SU-DHL-6 (cell line): ENCODE measurements around the gene MRPL4.

Experiments
- CTCF ChIP-seq: fragments of 200-600 bp; sonication (generic); IDR thresholded peaks from one replicate; pipeline ENCODE4 v1.5.1; 2017; ENCODE audit warnings: antibody characterized with exemption, mild to moderate bottlenecking, low read length, moderate library complexity; ENCODE audit not compliant: insufficient read depth, poor library complexity, severe bottlenecking
- EZH2phosphoT487 ChIP-seq: fragments of 200-600 bp; sonication (generic), shearing (Covaris generic); conservative IDR thresholded peaks from 2 replicates; pipeline ENCODE4 v1.6.1; 2018; ENCODE audit warnings: mild to moderate bottlenecking, antibody characterized with exemption, low read length, moderate library complexity, mixed read lengths

GRCh38 chr19:10262771-10263170 is 10.8 kb downstream of the MRPL4 start:
- TF ChIP-seq CTCF (no peak), EZH2phosphoT487 (no peak)
